Muscle of back (tissue), 11 donors: ENCODE data around the gene CDC42EP4. TPM values are rescaled to one million over a fixed set of nuclear protein-coding genes. Genes with fewer than 3 reads are reported as not detected.
"Not testable (repeated sequence)": the region's sequence is repeated elsewhere in the genome, so short reads cannot be mapped to it uniquely, and the experiment has no call there.

ENCODE experiments used
- DNase-seq, 3 donors: peaks; one replicate each; pipeline versions ENCODE4 v3.0.0 to v3.0.0-alpha.2; 2013
- polyA plus RNA-seq, 10 donors: library from polyadenylated mRNA; unstranded; fragments of 120-200 nt; gene quantifications; one replicate each; pipeline ENCODE4 v1.2.1, GENCODE V29; 2013; ENCODE audit not compliant: insufficient read length in 10 of 10

Gene CDC42EP4
- polyA plus RNA-seq, 10 donors = 15.4 to 34.1 (median 20.3) TPM

DNA sequence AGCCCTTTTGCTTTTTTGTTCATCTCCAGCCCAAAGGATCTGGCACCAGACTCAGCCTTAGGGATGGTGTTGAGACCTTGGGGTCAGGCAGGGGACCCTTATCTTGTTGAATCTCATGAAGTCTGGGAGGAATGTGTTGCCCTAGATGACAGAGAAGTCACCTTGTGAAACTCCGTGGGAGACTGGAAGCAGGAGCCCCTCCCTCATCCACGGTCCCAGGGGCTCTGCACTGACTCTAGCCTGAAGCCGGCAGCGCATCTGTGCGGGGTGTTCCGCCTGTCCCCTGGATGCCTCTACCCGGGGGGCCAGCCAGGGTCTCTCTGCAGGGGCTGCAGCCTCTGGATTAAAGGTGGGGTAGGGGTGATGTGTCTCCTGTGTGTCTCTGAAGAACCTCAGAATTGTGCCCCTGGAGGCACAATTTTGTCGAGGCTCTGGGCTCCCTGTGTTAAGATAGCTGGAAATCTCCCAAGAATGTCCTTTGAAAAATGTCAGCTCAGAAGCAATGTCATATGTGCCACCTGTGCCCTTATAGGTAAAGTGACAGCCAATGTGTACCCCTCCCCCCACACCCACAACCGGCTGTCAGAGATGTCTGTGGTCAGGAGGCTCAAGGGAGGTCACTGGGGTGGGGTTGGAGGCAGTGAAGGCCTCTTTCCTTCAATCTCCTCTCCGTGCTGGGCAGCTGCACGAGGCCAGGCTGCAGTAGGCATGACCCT, 32.1 kb upstream of the CDC42EP4 start:
- DNase-seq = peak in 1 of 3 donors; percentile 83

DNA sequence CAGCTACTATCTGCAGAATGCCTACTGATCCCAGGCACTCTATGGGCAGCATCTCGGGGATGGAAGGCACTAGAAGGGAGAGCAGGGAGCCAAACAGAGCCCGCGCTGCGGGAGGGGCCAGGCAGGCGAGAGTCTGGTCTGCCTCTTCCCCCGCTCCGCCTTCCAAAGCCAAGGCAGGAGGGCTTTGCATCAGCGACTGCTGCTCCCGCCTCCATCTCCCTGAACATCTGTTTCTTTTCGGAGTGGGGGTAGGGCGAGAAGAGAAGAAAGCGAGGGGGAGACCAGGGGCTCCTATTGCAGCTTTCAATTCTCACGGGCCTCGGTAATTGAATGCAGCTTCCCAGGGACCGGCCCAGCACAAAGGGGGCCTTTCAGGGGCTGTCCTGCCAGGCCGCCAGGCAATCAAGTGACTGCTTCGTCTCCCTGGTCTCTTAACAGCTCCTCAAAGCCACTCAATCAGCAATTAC, 31.4 kb upstream of the CDC42EP4 start:
- DNase-seq = peak; percentile 83 to 95 (median 89)

DNA sequence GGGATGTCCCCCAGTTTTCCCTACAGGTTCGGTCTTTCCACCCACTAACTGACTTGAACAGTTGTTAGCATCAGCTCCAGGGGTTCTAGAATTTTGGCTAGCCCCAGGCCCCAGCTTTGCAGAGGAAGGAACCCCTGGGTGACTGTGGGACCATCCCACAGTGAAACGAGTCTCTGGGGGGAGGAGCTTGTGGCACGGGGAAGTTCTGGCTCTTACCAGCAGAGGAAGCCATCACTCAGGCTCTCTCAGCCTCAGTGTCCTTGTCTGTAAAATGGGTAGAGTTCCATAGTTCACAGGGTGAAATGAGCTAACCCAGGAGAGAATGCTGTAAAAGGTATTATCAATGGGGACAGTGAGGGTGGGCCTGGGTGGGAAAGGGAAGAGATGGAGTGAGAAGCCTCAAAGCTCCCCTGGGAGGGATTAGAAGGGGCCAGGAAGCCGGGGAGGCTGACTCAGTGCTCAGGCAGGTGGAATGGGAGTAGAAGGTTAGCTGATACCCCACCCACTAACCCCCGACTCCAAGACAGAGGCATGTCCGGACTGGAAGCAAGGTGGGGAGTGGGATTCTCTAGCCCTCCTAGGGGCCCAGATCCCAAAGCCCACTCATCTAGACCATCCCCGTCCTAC, 30.9 kb upstream of the CDC42EP4 start:
- DNase-seq = peak in 1 of 3 donors; percentile 79

DNA sequence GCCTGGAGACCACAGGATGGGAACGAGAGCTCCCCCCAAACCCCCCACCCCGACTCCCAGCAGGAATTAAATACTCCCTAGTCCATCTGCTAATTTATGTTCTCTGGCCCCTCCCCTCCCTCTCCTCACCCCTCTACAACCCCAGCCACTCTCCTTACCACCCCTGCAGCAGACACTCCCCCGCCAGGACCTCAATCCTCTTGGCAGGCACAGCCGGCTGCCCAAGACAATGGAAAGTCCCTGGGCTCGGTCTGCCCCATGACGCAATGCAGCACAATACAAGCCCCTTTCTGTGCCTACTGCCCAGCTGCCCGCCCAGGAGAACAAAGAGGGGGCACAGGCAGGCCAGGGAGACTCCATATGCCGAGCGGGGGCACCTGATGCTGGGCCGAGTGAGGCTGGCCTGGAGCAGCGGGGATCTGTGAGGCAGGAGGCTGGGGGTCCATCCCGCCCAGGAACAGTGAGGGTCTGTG, 30.3 kb upstream of the CDC42EP4 start:
- peak; percentile 66 to 85 (median 76) for DNase-seq

DNA sequence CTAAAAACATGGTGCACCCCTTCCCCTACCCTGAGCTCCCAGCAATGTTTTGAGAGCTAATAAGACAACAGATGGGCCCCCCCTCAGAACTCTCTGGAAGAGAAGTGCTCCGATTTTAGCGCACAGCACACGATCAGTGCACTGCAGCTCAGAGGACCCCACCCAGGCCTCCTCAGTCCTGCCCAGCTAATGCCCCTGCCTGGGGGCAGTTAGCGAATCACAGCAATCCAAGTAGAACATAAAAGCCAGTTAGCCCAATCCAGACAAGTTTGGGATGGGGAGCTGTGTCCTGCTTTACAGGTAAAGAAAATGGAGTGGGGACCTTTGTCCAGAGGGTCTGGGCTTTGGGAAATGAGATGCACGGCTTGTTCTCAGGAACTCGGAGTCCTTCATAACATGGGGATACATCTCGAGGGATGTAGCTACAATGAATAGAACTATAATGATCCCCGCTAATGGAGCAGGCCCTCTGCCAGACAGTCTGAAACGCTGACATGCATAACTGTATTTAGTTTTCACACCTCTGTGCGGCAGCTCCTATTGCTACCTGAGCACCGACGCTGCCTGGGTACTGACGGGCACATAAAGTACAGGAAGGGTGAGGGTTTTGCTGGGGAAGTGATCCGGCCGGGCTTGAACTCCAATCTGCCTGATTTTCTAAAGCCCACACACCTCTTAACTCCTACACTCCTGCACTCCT, 29.7 kb upstream of the CDC42EP4 start:
- DNase-seq = no peak

DNA sequence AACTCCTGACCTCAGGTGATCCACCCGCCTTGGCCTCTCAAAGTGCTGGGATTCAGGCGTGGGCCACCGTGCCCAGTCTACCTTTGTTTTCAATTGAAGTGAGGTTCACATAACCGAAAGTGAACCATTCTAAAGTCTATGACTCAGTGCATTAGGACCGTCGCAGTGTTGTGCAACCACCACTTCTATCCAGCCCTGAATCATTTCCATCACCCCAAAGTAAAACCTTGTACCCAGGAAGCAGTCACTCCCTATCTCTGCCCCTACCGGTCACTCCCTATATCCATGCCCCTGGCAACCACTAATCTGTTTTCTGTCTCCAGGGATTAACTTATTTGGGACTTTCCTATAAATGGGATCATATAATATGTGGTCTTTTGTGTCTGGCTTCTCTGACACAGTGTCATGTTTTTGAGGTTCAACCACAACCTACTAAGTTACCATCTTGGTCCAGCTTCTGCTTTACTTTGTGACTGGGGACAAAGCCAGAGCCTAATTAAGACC, 28.3 kb upstream of the CDC42EP4 start:
- DNase-seq = peak in 1 of 3 donors; percentile 72

DNA sequence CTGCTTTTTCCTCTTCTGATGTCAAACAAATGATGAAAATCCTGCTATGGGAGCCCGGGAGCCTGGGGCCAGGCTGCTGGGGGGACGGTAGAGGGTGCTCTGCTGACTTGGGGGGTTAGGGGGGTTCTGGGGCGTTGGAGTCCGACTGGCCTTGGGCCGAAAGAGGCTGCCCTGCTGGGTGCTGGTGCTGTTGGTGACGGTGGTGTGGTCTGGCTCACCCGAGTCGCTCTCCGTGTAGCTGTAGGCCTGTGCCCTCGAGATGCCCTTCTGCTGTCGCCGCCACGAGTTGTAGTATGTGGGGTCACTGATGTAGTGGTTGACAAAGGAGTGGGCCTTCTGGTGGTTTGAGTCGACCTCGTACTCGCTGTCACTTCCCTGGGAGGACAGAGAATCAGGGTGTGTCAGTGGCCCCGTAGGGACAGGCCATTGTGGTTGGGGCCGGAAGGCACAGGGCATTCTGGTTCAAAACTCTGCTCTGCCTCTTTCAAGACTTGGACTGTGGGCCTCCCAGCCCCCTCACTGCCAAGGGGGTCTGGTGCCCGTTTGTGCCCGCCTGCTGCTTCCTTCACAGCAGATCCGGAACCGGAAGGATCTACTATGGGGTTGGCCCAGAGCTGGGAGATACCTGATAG, 26.9 kb upstream of the CDC42EP4 start:
- DNase-seq = no peak

DNA sequence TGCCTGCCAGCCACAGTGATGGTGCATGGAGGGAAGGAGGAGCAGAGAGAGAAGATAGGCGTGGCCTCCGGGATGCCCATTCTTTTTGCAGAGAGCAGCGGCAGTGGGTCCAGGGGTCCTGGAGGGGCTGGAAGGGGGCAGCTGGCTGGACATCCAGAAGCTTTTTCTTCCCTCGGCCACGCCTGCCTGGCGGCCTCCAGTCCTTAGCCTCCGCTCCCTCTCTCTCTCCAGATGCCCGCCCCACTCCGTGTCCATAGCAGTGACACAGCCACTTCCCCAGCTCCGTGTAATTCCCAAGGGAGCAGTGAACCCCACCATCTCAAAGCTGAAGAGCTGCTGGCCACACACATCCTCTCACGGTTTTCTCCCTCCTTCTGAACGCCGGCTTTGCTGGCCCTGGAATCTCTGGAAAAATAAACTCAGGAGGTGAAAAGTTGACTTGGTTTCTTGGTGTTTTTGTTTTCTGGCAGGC, 26.3 kb upstream of the CDC42EP4 start:
- peak in 2 of 3 donors; percentile 41 to 79 for DNase-seq

DNA sequence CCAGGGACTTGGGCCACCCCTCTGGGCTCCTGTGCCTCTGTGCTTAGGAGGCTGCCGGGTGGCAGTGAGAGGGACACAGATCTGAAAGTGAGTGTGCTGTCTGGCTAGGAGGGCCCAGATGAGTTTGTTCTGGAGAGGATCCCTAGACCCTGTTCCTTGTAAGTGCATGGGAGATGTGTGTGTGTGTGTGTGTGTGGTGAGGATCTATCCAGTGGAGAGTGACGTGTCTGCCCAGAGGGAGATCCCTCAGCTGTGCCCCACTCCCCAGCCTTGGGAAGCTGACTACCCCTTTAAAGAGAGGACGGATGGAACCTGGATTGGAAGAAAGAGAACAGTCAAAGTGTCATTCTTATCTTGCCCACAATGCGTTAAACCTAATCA, 25.5 kb upstream of the CDC42EP4 start:
- no peak for DNase-seq

DNA sequence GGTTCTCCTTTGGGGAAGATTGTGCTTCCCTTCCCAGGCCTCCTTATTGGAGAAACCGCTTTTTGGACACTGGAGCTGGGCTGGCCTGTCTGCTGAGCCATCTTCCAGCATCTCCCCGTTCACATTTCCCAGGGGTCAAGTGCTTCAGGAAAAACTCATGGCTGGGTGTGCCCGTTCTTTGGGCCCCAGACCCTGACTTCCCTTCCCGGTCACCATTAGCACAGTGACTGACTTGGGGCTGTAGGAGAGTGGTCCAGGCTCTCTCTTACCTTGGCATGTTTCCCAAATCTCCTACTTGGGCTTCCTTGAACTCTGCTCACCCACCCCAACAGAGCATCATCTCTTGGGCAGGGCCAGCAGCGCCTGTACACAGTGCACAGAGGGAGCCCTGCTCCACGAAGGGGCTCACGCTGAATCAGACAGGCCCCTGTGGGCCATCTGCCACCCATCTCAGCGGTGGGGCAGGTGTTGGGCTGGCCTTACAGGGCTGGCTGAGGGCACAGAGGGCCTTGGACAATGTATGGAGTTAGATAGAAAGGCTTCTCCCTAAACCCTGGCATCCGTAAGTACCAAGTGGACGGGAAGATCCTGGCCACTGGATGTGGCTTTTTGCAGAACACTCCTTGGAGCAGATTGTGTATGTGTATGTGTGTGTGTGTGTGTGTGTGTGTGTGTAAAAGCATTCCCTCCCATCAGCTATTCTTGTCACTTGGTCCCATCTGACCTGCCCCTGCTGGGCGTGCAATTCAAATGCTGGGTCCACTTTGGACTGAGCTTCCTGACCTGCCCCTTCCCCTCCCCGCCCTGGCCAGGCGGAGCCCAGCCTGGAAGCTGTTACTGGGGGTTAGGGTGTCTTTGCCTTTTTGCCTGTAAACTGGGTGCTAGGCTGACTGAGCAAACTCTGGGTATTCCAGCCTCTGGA, 24.9 kb upstream of the CDC42EP4 start:
- no peak for DNase-seq

DNA sequence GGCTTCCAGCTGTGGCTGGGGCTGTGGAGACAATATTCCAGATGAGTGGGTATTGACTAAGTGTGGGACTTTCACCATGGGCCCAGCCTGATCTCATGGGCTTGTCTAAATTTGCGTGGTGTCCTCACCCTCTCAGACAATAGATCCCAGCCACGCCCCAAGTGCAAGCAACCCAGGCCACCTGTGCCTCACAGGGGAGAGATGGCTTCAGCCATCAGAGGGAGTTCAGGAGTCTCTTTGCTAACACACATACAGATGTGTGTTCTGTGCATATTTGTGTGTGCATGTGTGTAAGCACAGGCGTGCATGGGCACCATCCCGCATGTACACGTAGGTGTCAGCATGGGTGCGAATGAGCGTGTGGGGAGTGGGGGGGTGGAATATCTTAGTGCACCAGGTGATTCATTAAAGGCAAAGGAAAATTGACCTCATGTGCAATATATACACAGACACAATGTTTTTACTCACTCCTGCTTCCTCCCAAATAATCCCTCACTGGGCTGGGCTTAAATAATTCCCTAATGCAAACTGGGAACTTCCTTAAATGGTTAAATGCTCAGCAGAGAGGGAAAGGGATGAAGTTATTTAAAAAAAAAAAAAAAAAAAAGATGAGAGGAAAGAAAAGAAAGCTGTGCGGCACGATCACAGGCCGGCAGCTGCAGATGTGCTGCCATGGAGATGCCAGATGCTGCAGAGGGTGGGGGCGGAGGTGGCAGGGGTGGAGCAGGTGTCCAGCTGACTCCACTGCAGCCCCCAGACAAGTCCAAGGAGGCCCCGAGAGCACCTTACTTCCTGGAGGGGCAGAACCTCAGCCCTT, 24.0 kb upstream of the CDC42EP4 start:
- peak in 1 of 3 donors; percentile 76 for DNase-seq

DNA sequence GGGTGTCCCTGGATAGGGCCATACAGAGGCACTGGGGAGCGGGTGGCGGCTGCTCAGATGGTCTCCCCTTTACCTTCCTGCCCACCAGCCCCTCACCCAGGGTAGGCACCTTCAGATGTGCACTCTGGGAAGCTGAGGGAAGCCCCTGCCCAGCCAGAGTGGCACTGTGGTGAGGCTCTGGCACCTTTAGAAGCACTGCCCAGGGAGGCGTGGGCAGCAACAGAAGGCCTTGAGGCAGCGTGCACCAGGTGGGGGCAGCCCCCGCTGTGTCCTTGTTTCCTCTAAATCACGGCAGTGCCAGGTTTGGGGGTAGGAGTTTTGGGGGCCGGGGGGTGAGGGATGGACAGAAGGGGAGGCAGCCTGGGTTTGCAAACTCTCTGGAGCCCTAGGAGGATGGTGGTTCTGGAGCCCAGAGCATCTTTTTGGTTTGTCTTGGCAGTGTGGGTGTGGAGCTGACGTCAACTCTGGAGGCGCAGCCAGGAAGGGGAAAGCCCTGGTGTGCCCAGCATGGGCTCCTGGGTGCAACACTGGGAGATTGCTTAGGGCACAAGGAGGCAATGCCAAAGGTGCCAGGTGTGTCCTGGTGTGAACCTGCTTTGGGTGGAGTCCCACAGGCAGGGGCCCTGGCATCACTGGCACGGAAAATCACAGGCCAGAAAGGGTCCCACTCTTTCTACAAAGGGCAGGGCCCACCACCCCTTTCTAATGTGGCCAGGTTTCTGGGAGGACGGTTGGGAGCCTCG, 23.1 kb upstream of the CDC42EP4 start:
- no peak for DNase-seq

DNA sequence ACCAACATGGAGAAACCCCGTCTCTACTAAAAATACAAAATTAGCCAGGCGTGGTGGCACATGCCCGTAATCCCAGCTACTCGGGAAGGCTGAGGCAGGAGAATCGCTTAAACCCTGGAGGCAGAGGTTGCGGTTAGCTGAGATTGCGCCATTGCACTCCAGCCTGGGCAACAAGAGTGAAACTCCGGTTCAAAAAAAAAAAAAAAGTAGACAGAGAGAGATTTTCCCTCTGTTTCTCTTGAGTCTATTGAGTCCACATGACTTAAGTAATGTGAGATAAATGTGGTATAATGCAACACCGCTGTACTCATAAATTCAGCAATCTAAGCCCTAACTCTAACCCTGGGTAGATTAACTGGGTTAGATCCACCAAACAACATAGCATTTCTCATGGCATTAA, 21.6 kb upstream of the CDC42EP4 start:
- DNase-seq = not testable (repeated sequence)

DNA sequence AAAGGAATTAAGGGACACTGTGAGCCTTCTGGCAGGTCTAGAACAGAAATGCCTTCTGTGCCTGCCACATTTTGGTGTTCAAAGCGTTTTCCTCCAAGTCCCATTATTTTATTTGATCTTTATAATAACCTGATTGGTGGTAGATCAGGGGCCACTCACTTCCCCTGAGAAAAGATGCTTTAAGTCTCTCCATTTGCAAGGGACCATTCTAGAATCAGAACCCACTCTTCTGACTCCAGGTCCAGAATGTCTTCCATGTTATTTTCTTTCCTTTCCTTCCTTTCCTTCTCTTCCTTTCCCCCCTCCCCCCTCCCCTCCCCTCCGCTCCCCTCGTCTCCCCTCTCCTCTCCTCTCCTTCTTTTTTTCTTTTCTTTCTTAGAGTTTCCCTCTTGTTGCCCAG, 19.3 kb upstream of the CDC42EP4 start:
- DNase-seq = no peak

DNA sequence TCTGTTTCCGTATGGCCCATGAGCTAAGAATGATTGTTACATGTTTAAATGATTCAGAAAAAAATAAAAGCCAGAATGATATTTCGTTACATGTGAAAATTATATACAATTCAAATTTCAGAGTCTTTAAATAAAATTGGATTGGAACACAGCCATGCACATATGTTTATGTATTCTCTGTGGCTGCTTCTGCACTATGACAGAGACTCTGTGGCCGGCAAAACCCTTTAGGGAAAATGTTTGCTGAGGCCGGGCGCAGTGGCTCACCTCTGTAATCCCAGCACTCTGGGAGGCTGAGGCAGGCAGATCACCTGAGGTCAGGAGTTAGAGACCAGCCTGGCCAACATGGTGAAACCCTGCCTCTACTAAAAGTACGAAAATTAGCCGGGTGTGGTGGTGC, 15.9 kb upstream of the CDC42EP4 start:
- DNase-seq = no peak

DNA sequence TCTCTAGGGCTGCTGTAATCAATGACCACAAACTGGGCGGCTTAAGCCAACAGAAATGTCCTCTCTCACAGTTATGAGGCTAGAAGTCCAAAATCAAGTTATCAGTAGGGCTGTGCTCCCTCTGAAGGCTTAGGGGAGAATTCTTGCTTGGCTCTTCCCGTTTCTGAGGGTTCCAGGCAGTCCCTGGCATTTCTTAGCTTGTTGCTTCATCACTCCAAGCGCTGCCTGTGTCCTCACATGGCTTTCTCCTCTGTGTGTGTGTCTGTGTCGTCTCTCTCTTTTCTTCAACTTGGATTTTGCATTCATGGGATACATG, 13.7 kb upstream of the CDC42EP4 start:
- peak in 1 of 3 donors; percentile 77 for DNase-seq

DNA sequence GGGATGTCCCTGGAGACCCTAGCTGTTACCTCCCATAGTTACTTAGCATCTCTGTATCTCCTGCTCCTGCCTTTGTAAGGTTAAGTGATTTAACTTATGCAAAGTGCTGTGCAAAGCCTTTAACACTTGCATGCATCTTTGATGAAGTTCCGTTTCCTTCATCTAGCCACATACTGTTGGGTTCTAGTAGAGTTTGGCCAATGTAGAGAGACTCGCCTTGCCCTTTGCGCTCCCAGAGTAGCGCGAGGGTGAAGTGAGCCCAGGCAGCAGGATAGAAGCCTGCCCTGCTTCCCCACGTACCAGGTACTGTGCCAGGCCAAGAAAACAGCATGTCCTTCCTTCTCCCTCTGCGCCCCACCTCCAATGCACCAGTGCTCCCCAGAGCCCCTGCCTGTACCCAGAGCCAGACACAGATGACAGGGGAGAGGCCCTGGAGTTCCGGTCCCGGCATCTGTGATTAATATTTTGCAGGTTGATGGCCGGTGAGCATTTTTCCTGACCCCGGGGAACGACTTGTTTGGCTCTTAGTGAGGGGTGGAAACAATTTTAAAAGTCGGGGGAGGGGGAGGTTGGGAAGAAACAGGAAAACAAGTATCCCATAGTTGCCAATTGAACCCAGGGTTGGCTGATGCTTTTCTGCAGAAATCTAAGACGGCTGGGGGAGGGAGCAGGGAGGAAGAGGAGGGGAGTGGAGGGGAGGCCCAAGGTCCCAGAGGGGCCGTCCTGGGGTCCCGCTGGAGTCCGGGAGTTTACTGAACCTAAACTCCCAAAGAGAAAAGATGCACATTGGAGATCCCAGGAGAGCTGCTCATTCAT, 13.1 kb upstream of the CDC42EP4 start:
- no peak for DNase-seq

DNA sequence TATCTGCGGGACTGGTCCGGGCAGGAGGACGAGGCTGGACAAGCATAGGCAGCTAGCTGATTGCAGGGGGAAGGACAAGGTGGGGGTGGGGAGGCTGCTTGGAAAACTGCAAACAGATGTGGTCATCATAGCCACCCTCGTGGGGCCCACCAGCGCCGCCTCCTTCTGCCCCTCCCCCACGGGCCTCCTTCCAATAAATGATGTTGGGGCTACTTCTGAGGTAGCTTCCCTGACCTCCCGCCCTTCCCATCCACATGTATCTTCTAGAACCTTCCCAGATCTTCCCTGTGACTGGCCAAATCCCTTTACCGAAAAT, 12.3 kb upstream of the CDC42EP4 start:
- DNase-seq = peak in 2 of 3 donors; percentile 80 to 92
